WTC11 (cell line): Measurements from ENCODE around the gene TAF3.

ENCODE experiments used
- ATF2 ChIP-seq: sonication (generic); formaldehyde crosslinking; IDR thresholded peaks from 2 replicates; pipeline ENCODE4 v1.8.1; 2022; ENCODE audit warnings: low read depth, missing genetic modification reagents, borderline replicate concordance
- CTCF ChIP-seq: fragments of 200-600 bp; IDR thresholded peaks from 2 replicates; pipeline ENCODE4 v1.8.0; 2022; ENCODE audit warnings: antibody characterized with exemption
- ERG ChIP-seq: fragments of 250-450 bp; sonication (Bioruptor Pico); IDR thresholded peaks from 2 replicates; pipeline ENCODE4 v1.8.0; 2021; ENCODE audit warnings: mild to moderate bottlenecking
- MAX ChIP-seq: sonication (generic); formaldehyde crosslinking; IDR thresholded peaks from 2 replicates; pipeline ENCODE4 v1.8.0; 2022; ENCODE audit warnings: mild to moderate bottlenecking, missing genetic modification reagents
- RELA ChIP-seq: sonication (generic); formaldehyde crosslinking; IDR thresholded peaks from 2 replicates; pipeline ENCODE4 v1.8.1; 2022; ENCODE audit warnings: missing genetic modification reagents, mild to moderate bottlenecking, borderline replicate concordance
- ZNF263 ChIP-seq: sonication (generic); formaldehyde crosslinking; IDR thresholded peaks from 2 replicates; pipeline ENCODE4 v1.8.1; 2022; ENCODE audit warnings: low read depth, mild to moderate bottlenecking, moderate library complexity, missing genetic modification reagents

- TF ChIP-seq MAX (CRISPR knock-in tag) (no peak), ZNF263 (CRISPR knock-in tag) (no peak), ERG (no peak), RELA (no peak), ATF2 (CRISPR knock-in tag) (no peak), CTCF (no peak)
Measured at GRCh38 chr10:8050556-8051108, 232.3 kb downstream of the TAF3 start.
